ENCODE data around the gene ZBTB9.

GRCh38 chr6:33440649-33441309 is 13.6 kb upstream of the ZBTB9 start:
- TF ChIP-seq POLR2AphosphoS5 (IDR thresholded peaks at IDR 0.05): no peak
- TF ChIP-seq CTCF (IDR thresholded peaks at IDR 0.05): no peak

Data from suprapubic skin (tissue), 3 donors.